Gastroesophageal sphincter (tissue), 3 donors: ENCODE measurements around the gene CHORDC1.

Experiments
- EP300 ChIP-seq: sonication (generic); formaldehyde crosslinking; IDR thresholded peaks from one replicate; pipeline ENCODE4 v1.6.1; 2017; ENCODE audit warnings: antibody characterized with exemption, mild to moderate bottlenecking
- POLR2A ChIP-seq, 2 donors: fragments of 450-650 bp; IDR thresholded peaks; one replicate each; pipeline ENCODE4 v1.6.1; 2017; ENCODE audit warnings: antibody characterized with exemption in 2 of 2, mild to moderate bottlenecking in 2 of 2, moderate library complexity in 1 of 2
- POLR2AphosphoS5 ChIP-seq: sonication (generic); formaldehyde crosslinking; IDR thresholded peaks from one replicate; pipeline ENCODE4 v1.6.1; 2017; ENCODE audit warnings: antibody characterized with exemption
- TF ChIP-seq, protein P1 (sequence below), 4 experiments: fragments of 200-600 bp in 2 of 4; fragments of 450-650 bp in 2 of 4; sonication (generic) in 1 of 4; IDR thresholded peaks; one replicate each; pipeline ENCODE4 v1.5.1; 2017 to 2019; ENCODE audit warnings: antibody characterized with exemption in 4 of 4, mild to moderate bottlenecking in 2 of 4, moderate library complexity in 2 of 4

DNA sequence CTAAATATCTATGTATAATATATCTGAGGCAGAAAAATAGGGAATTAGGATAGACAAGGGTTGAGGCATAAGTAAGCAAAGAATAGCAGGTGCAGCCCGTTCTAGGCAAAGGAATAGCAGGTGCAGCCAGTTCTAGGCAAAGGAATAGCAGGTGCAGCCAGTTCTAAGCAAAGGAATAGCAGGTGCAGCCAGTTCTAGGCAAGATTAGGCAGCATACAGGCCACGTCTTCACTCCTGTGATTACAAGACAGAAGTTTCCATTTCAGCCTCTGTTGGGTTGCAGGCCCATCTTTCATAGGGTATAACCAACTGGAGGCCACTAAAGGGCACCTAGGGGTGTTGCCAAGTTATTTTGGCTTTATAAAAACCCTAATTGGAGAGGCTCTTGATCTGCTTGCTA lies 28.8 kb upstream of the CHORDC1 start:
- TF ChIP-seq, protein P1, sequence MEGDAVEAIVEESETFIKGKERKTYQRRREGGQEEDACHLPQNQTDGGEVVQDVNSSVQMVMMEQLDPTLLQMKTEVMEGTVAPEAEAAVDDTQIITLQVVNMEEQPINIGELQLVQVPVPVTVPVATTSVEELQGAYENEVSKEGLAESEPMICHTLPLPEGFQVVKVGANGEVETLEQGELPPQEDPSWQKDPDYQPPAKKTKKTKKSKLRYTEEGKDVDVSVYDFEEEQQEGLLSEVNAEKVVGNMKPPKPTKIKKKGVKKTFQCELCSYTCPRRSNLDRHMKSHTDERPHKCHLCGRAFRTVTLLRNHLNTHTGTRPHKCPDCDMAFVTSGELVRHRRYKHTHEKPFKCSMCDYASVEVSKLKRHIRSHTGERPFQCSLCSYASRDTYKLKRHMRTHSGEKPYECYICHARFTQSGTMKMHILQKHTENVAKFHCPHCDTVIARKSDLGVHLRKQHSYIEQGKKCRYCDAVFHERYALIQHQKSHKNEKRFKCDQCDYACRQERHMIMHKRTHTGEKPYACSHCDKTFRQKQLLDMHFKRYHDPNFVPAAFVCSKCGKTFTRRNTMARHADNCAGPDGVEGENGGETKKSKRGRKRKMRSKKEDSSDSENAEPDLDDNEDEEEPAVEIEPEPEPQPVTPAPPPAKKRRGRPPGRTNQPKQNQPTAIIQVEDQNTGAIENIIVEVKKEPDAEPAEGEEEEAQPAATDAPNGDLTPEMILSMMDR (IDR thresholded peaks at IDR 0.05), result no peak
- TF ChIP-seq POLR2A (IDR thresholded peaks at IDR 0.05) (no peak), POLR2AphosphoS5 (no peak), EP300 (no peak)
